Measurements from ENCODE around the gene COX6B2. TPM values are rescaled to one million over a fixed set of nuclear protein-coding genes. Genes with fewer than 3 reads are reported as not detected.

The COX6B2 gene
- total RNA-seq, 1 donor from 2014 or later, result 0.29 TPM

GRCh38 chr19:55311797-55312196 is 42.7 kb downstream of the COX6B2 start:
- Histone ChIP-seq H3K4me3 (ENCODE audit: low read depth, low read length) (no peak overlapping the region), H3K27me3 (ENCODE audit: control insufficient read depth, insufficient read depth, low read length) (peaks cover 2% of the 10 kb centered on the region), H3K36me3 (ENCODE audit: control insufficient read depth, insufficient read depth, low read length) (no peaks in the 10 kb centered on the region)
- TF ChIP-seq, protein P1, sequence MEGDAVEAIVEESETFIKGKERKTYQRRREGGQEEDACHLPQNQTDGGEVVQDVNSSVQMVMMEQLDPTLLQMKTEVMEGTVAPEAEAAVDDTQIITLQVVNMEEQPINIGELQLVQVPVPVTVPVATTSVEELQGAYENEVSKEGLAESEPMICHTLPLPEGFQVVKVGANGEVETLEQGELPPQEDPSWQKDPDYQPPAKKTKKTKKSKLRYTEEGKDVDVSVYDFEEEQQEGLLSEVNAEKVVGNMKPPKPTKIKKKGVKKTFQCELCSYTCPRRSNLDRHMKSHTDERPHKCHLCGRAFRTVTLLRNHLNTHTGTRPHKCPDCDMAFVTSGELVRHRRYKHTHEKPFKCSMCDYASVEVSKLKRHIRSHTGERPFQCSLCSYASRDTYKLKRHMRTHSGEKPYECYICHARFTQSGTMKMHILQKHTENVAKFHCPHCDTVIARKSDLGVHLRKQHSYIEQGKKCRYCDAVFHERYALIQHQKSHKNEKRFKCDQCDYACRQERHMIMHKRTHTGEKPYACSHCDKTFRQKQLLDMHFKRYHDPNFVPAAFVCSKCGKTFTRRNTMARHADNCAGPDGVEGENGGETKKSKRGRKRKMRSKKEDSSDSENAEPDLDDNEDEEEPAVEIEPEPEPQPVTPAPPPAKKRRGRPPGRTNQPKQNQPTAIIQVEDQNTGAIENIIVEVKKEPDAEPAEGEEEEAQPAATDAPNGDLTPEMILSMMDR (IDR thresholded peaks at IDR 0.05; ENCODE audit: insufficient read depth, low read length, poor library complexity, severe bottlenecking), result no peak
- no peak for DNase-seq (ENCODE audit: low read depth)

GRCh38 chr19:55311397-55311796 is 43.1 kb downstream of the COX6B2 start:
- no peak for DNase-seq (ENCODE audit: low read depth)
- H3K27me3 ChIP-seq (ENCODE audit: control insufficient read depth, insufficient read depth, low read length), result peaks cover 2% of the 10 kb centered on the region
- no peaks in the 10 kb centered on the region for H3K36me3 ChIP-seq (ENCODE audit: control insufficient read depth, insufficient read depth, low read length)
- TF ChIP-seq, protein P1 (IDR thresholded peaks at IDR 0.05; ENCODE audit: insufficient read depth, low read length, poor library complexity, severe bottlenecking), result no peak
- H3K4me3 ChIP-seq (ENCODE audit: low read depth, low read length), result no peak overlapping the region

- DNase-seq (ENCODE audit: low read depth), result no peak
- TF ChIP-seq, protein P1 (IDR thresholded peaks at IDR 0.05; ENCODE audit: insufficient read depth, low read length, poor library complexity, severe bottlenecking), result no peak
- Histone ChIP-seq H3K4me3 (ENCODE audit: low read depth, low read length) (no peak overlapping the region), H3K27me3 (ENCODE audit: control insufficient read depth, insufficient read depth, low read length) (peaks cover 2% of the 10 kb centered on the region), H3K36me3 (ENCODE audit: control insufficient read depth, insufficient read depth, low read length) (peaks cover 2% of the 10 kb centered on the region)
Observed at GRCh38 chr19:55310498-55310897, 44.0 kb downstream of the COX6B2 start.

DNA sequence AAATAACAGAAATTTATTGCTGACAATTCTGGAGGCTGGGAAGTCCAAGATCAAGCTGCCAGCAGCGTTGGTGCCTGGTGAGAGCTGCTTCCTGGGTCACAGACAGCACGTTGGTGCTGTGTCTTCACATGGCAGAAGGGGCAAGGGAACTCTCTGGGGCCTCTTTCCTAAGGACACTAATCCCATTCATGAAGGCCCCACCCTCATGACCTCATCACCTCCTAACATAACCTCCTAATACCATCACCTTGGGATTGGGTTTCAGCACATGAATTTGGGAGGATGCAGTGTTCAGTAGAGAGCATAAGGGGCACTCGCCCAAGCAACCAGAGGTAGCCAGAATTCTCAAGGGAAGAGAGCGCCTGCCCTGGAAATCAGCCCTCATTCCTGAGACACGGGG is 45.1 kb downstream of the COX6B2 start:
- no peak for DNase-seq (ENCODE audit: low read depth)

DNA sequence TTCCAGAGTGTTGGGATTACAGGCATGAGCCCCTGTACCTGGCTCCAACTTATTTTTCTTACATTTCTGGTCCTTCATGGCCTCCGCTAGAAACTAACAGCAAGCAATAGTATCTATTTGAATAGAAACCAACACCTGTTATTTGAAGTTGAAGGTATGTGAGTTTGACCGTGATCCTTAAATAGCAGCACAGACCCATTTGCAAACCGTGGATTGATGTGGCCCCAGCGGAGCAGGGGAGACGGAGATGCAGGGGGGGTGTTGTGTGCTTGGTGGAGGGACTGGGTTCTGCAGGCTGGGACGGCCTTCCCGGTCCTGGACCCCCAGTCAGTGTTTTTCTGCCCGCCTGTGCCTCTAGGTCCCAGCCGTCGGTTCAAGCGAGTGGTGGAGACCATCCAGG is 46.2 kb downstream of the COX6B2 start:
- DNase-seq (ENCODE audit: low read depth), result no peak
- TF ChIP-seq, protein P1 (IDR thresholded peaks at IDR 0.05; ENCODE audit: insufficient read depth, low read length, poor library complexity, severe bottlenecking), result no peak
- no peak overlapping the region for H3K4me3 ChIP-seq (ENCODE audit: low read depth, low read length)
- no peaks in the 10 kb centered on the region for H3K27me3 ChIP-seq (ENCODE audit: control insufficient read depth, insufficient read depth, low read length)
- peaks cover 2% of the 10 kb centered on the region for H3K36me3 ChIP-seq (ENCODE audit: control insufficient read depth, insufficient read depth, low read length)

More for the DNA sequence above, 45.1 kb downstream of the COX6B2 start:
- Histone ChIP-seq H3K36me3 (ENCODE audit: control insufficient read depth, insufficient read depth, low read length) (peaks cover 2% of the 10 kb centered on the region), H3K27me3 (ENCODE audit: control insufficient read depth, insufficient read depth, low read length) (peaks cover 2% of the 10 kb centered on the region), H3K4me3 (ENCODE audit: low read depth, low read length) (no peak overlapping the region)
- TF ChIP-seq, protein P1 (IDR thresholded peaks at IDR 0.05; ENCODE audit: insufficient read depth, low read length, poor library complexity, severe bottlenecking), result no peak

GRCh38 chr19:55306712-55307111 is 47.8 kb downstream of the COX6B2 start:
- Histone ChIP-seq H3K4me3 (ENCODE audit: low read depth, low read length) (no peak overlapping the region), H3K27me3 (ENCODE audit: control insufficient read depth, insufficient read depth, low read length) (no peaks in the 10 kb centered on the region), H3K36me3 (ENCODE audit: control insufficient read depth, insufficient read depth, low read length) (peaks cover 3% of the 10 kb centered on the region)
- TF ChIP-seq, protein P1 (IDR thresholded peaks at IDR 0.05; ENCODE audit: insufficient read depth, low read length, poor library complexity, severe bottlenecking), result no peak
- no peak for DNase-seq (ENCODE audit: low read depth)

Data from kidney epithelial cell (primary cell).